Sigmoid colon (tissue), 4 donors: ENCODE measurements around the gene DAB2IP.

Experiments
- CTCF ChIP-seq, 4 experiments: fragments of 450-650 bp in 3 of 4; fragments of 200-600 bp in 1 of 4; IDR thresholded peaks; one replicate each; pipeline ENCODE4 v1.5.1; 2016 to 2019; ENCODE audit warnings: antibody characterized with exemption in 4 of 4, mild to moderate bottlenecking in 3 of 4, moderate library complexity in 2 of 4
- EP300 ChIP-seq, 4 donors: sonication (generic); formaldehyde crosslinking; IDR thresholded peaks; one replicate each; pipeline ENCODE4 v1.6.1; 2017; ENCODE audit warnings: antibody characterized with exemption in 4 of 4

GRCh38 chr9:121776739-121777637 is 125.6 kb downstream of the DAB2IP start:
- no peak for TF ChIP-seq CTCF (IDR thresholded peaks at IDR 0.05)
- TF ChIP-seq EP300 (IDR thresholded peaks at IDR 0.05), result no peak
